Mesendoderm (in vitro differentiated cells): ENCODE results near the gene MYBBP1A.
A peak's percentile ranks its signal among the peaks of the same experiment; 100 is the strongest.

Experiments used
- DNase-seq: peaks from one replicate; pipeline ENCODE4 v3.0.0; 2013
- H2AK5ac ChIP-seq: 2 replicates; pipeline ENCODE4 v1.6.1; 2013; ENCODE audit warnings: low read length, inconsistent platforms
- H2BK120ac ChIP-seq: 2 replicates; pipeline ENCODE4 v1.6.1; 2013; ENCODE audit warnings: low read depth, mild to moderate bottlenecking, low read length, moderate library complexity, mixed read lengths
- H2BK15ac ChIP-seq: replicated peaks from 2 replicates; pipeline ENCODE4 v1.6.1; 2013; ENCODE audit warnings: low read depth, mild to moderate bottlenecking, moderate library complexity
- H2BK5ac ChIP-seq: 2 replicates; pipeline ENCODE4 v1.6.1; 2013; ENCODE audit warnings: low read length, inconsistent platforms
- H3K18ac ChIP-seq: 2 replicates; pipeline ENCODE4 v1.6.1; 2013; ENCODE audit warnings: mild to moderate bottlenecking, low read length, mixed read lengths
- H3K23ac ChIP-seq: one replicate; pipeline ENCODE4 v1.6.1; 2013; ENCODE audit warnings: low read length
- H3K27ac ChIP-seq: 2 replicates; pipeline ENCODE4 v1.5.1; 2013; ENCODE audit warnings: low read depth, mild to moderate bottlenecking, inconsistent platforms, low read length, moderate library complexity
- H3K27me3 ChIP-seq: 2 replicates; pipeline ENCODE4 v1.6.1; 2013; ENCODE audit warnings: low read length, control low read depth, mild to moderate bottlenecking, inconsistent platforms; ENCODE audit not compliant: insufficient read depth, poor library complexity
- H3K36me3 ChIP-seq: 2 replicates; pipeline ENCODE4 v1.6.1; 2013; ENCODE audit warnings: low read length, inconsistent platforms; ENCODE audit not compliant: control insufficient read depth, insufficient read depth
- H3K4ac ChIP-seq: one replicate; pipeline ENCODE4 v1.6.1; 2013; ENCODE audit warnings: low read depth, mild to moderate bottlenecking, low read length, moderate library complexity
- H3K4me1 ChIP-seq: 2 replicates; pipeline ENCODE4 v1.6.1; 2013; ENCODE audit warnings: low read depth, low read length, inconsistent platforms; ENCODE audit not compliant: control insufficient read depth
- H3K4me2 ChIP-seq: 2 replicates; pipeline ENCODE4 v1.6.1; 2013; ENCODE audit warnings: low read length
- H3K4me3 ChIP-seq: 2 replicates; pipeline ENCODE4 v1.5.1; 2013; ENCODE audit warnings: mild to moderate bottlenecking, low read length
- H3K56ac ChIP-seq: one replicate; pipeline ENCODE4 v1.6.1; 2013; ENCODE audit warnings: low read length
- H3K79me1 ChIP-seq: 2 replicates; pipeline ENCODE4 v1.6.1; 2013; ENCODE audit warnings: low read length, inconsistent platforms
- H3K79me2 ChIP-seq: 2 replicates; pipeline ENCODE4 v1.6.1; 2013; ENCODE audit warnings: mild to moderate bottlenecking, low read length; ENCODE audit not compliant: control insufficient read depth, insufficient read depth
- H3K9ac ChIP-seq: 2 replicates; pipeline ENCODE4 v1.6.1; 2013; ENCODE audit warnings: low read length, inconsistent platforms
- H4K5ac ChIP-seq: one replicate; pipeline ENCODE4 v1.6.1; 2013; ENCODE audit warnings: low read length
- H4K8ac ChIP-seq: one replicate; pipeline ENCODE4 v1.6.1; 2013; ENCODE audit warnings: low read depth, mild to moderate bottlenecking, control low read depth, low read length, moderate library complexity
- WGBS: extraction: QIAGEN DNeasy Blood & Tissue Kit; methylation state at CpG from one replicate; pipeline ENCODE4 v1.1.7; 2013; ENCODE audit warnings: low lambda C conversion rate, missing lambda C conversion rate; ENCODE audit not compliant: insufficient coverage; ENCODE audit errors: extremely low coverage; 5-methylcytosine and 5-hydroxymethylcytosine counted together

Gene MYBBP1A

DNA sequence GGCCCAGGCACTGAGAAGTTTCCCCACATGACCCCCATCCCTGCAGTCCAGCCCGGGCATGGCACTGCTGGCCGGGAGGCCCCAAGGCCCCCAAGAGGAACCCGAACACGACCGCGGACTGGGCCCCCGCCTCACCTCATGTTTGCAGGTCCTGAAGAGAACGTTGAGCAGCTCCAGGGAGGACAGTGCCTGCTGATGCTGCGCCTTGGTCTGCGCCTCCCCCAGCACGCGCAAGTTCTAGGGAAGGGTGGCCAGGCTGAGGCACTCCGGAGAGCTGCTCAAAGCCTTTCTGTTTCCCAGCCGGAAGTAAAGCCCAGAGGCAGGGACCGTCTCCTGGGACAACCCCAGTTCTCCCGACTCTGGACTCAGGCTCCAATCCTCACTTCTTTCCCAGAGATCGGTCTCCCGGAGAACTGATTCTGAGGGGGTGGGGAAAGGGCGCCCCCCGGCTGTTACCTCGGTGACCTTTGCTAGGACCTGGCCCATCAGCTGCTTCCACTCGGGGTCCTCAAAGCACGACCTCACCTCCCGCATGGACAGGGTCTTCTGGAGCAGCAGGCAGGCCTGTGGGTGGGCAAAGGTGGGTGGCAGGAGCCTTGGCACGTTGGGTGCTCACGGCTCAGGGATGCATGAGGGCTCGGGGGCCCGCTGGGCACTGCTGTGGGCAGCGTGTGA lies 13.7 kb downstream of the MYBBP1A start:
- no peak overlapping the region for H3K56ac ChIP-seq
- no peak overlapping the region for H3K9ac ChIP-seq
- no peaks in the 10 kb centered on the region for H3K79me1 ChIP-seq
- H2BK120ac ChIP-seq: no peak overlapping the region
- no peak overlapping the region for H4K5ac ChIP-seq
- no peak overlapping the region for H3K18ac ChIP-seq
- H3K4me3 ChIP-seq: no peak overlapping the region
- no peaks in the 10 kb centered on the region for H3K79me2 ChIP-seq
- peaks cover 21% of the 10 kb centered on the region for H3K36me3 ChIP-seq
- no peaks in the 10 kb centered on the region for H3K27me3 ChIP-seq
- H2AK5ac ChIP-seq: no peak overlapping the region
- H3K4me2 ChIP-seq: no peak overlapping the region
- WGBS: no CpG with 5 or more reads among the region's 29 CpGs
- DNase-seq: no peak
- H3K27ac ChIP-seq: no peak overlapping the region
- H2BK5ac ChIP-seq: no peak overlapping the region
- no peak overlapping the region for H2BK15ac ChIP-seq
- no peak overlapping the region for H4K8ac ChIP-seq
- no peak overlapping the region for H3K23ac ChIP-seq
- H3K4ac ChIP-seq: no peak overlapping the region
- no peaks in the 10 kb centered on the region for H3K4me1 ChIP-seq

DNA sequence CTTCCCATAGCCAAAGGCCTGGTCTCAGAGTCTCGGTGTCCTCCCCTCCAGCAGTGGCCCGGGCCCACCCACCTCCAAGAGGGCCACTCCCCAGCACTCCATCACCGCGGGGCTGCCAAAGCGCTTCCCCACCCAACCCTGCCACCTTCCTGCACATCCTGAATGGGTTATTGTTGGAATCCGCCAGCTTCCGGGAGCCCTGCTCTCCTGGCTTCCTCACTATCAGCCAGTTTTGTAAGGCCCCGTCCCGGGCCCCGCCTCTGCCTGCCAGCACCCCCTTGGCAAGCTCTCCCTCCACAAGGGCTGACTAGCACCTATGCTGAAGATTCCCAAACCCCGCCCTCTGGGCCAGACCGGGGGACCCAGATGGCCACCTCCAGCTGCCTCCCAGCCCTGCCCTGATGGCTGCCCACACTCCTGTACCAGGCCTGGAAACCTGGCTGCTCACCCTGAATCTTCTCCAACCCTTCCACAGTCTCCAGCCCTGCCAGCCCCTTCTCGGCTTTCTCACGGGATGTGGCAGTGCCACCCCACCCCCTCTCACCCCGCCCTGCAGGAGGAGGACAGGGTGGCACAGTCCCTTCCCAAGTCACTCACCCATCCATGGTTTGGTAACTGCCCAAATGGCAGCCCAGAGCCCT lies 14.4 kb downstream of the MYBBP1A start:
- no peak overlapping the region for H2BK5ac ChIP-seq
- peaks cover 21% of the 10 kb centered on the region for H3K36me3 ChIP-seq
- H3K18ac ChIP-seq: no peak overlapping the region
- WGBS: no CpG with 5 or more reads among the region's 15 CpGs
- no peaks in the 10 kb centered on the region for H3K4me1 ChIP-seq
- no peak overlapping the region for H3K27ac ChIP-seq
- no peak overlapping the region for H2AK5ac ChIP-seq
- H3K27me3 ChIP-seq: no peaks in the 10 kb centered on the region
- H3K4ac ChIP-seq: no peak overlapping the region
- no peaks in the 10 kb centered on the region for H3K79me1 ChIP-seq
- no peak overlapping the region for H3K56ac ChIP-seq
- H3K79me2 ChIP-seq: no peaks in the 10 kb centered on the region
- H4K8ac ChIP-seq: no peak overlapping the region
- H2BK120ac ChIP-seq: no peak overlapping the region
- no peak overlapping the region for H3K23ac ChIP-seq
- H2BK15ac ChIP-seq: no peak overlapping the region
- H3K4me2 ChIP-seq: no peak overlapping the region
- H3K4me3 ChIP-seq: no peak overlapping the region
- DNase-seq: no peak
- H4K5ac ChIP-seq: no peak overlapping the region
- no peak overlapping the region for H3K9ac ChIP-seq

GRCh38 chr17:4540224-4540651 lies 14.9 kb downstream of the MYBBP1A start:
- Histone ChIP-seq H4K8ac (no peak overlapping the region), H3K79me2 (no peaks in the 10 kb centered on the region), H3K4me3 (no peak overlapping the region), H3K27ac (no peak overlapping the region), H3K27me3 (no peaks in the 10 kb centered on the region), H3K4me2 (no peak overlapping the region), H3K56ac (no peak overlapping the region), H4K5ac (no peak overlapping the region), H2BK5ac (no peak overlapping the region), H3K4me1 (peaks cover 3% of the 10 kb centered on the region), H3K23ac (no peak overlapping the region), H3K4ac (no peak overlapping the region), H3K18ac (no peak overlapping the region), H2BK15ac (no peak overlapping the region), H2BK120ac (no peak overlapping the region), H3K79me1 (no peaks in the 10 kb centered on the region), H3K36me3 (peaks cover 19% of the 10 kb centered on the region), H2AK5ac (no peak overlapping the region), H3K9ac (no peak overlapping the region)
- DNase-seq: peak; percentile 59
- WGBS: no CpG with 5 or more reads among the region's 14 CpGs

- H3K27ac ChIP-seq: no peak overlapping the region
These were observed 15.5 kb downstream of the MYBBP1A start for GRCh38 chr17:4539576-4540223.

DNA sequence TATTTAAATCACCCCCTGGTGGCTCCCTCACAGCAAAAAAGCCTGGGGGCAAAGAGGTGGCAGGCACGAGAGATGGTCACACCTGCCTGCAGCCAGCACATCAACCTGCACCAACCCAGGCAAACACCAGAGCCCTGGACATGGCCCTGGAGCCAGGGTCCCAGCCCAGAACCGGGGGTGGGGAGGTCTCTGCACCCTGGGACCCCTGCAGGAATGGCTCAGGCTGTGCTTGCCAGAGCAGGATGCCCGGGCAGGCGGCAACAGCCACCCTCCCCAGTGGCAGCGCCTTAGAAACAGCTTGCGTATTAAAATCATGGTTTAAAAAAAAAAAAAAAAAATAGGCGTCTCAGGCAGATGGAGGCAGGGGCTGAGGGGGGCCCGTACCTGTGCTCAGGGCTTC lies 16.2 kb downstream of the MYBBP1A start:
- H3K79me1 ChIP-seq: no peaks in the 10 kb centered on the region
- no peaks in the 10 kb centered on the region for H3K79me2 ChIP-seq
- H3K4me3 ChIP-seq: no peak overlapping the region
- no peak overlapping the region for H3K23ac ChIP-seq
- H3K4ac ChIP-seq: no peak overlapping the region
- WGBS: no CpG with 5 or more reads among the region's 8 CpGs
- H2AK5ac ChIP-seq: no peak overlapping the region
- H2BK5ac ChIP-seq: no peak overlapping the region
- H3K4me1 ChIP-seq: peaks cover 3% of the 10 kb centered on the region
- DNase-seq: no peak
- H3K9ac ChIP-seq: no peak overlapping the region
- no peak overlapping the region for H3K4me2 ChIP-seq
- no peaks in the 10 kb centered on the region for H3K27me3 ChIP-seq
- H4K5ac ChIP-seq: no peak overlapping the region
- H3K18ac ChIP-seq: no peak overlapping the region
- H2BK120ac ChIP-seq: no peak overlapping the region
- no peak overlapping the region for H3K27ac ChIP-seq
- H2BK15ac ChIP-seq: no peak overlapping the region
- H4K8ac ChIP-seq: no peak overlapping the region
- no peak overlapping the region for H3K56ac ChIP-seq
- H3K36me3 ChIP-seq: peaks cover 18% of the 10 kb centered on the region

More at GRCh38 chr17:4539576-4540223, 15.5 kb downstream of the MYBBP1A start:
- no peak for DNase-seq
- Histone ChIP-seq H2BK5ac (no peak overlapping the region), H4K5ac (no peak overlapping the region), H2AK5ac (no peak overlapping the region), H3K9ac (no peak overlapping the region), H3K18ac (no peak overlapping the region), H2BK15ac (no peak overlapping the region), H3K23ac (no peak overlapping the region), H3K79me2 (no peaks in the 10 kb centered on the region), H3K79me1 (no peaks in the 10 kb centered on the region), H3K4me1 (peaks cover 3% of the 10 kb centered on the region), H3K56ac (no peak overlapping the region), H3K4ac (no peak overlapping the region), H3K4me3 (no peak overlapping the region), H3K4me2 (no peak overlapping the region), H3K27me3 (no peaks in the 10 kb centered on the region), H2BK120ac (no peak overlapping the region), H4K8ac (no peak overlapping the region), H3K36me3 (peaks cover 19% of the 10 kb centered on the region)
- WGBS: no CpG with 5 or more reads among the region's 26 CpGs
